GM19438 (cell line): ENCODE data around the gene MRPL19.
A peak's percentile ranks its signal among the peaks of the same experiment; 100 is the strongest.

Source experiments
- ATAC-seq: cut with Tn5 transposase; IDR thresholded peaks from one replicate; pipeline ENCODE4 v1.9.1; 2021; ENCODE audit warnings: low read depth; ENCODE audit not compliant: unreplicated experiment

MRPL19 gene

DNA sequence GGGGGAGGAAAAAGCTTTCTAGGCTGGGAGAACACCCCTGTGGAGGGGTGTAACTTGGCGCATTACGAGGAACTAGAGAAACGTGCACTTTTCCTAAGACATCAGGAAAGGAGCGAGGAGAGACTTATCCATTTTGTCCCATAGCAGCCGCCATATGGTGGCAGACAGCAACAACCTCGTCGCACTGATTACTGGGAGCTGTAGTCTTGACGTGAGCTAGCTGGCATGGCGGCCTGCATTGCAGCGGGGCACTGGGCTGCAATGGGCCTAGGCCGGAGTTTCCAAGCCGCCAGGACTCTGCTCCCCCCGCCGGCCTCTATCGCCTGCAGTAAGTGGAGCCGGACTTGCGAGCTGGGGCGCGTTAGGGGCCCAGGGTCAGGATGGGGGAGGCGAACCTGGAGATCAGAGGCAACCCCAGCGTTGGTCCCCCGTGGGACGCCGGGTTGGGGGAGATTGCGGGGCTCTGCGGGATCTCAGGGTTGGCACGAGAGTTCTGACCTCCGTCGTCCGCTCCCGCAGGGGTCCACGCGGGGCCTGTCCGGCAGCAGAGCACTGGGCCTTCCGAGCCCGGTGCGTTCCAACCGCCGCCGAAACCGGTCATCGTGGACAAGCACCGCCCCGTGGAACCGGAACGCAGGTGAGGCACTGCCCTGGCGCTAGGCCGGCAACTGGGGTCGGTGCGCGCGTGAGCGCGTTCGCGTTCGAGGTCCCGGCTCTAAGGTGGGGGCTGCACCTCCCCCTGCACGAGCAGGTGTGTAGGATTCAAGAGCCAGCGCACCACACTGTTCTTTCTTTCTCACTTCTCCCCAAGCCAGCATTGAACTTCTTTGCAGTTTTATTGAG, at the start of gene MRPL19:
Gene MRPL19, plus strand, starts transcription at position 201 of the 843 bp plus-strand sequence. Its CDS starts 25 bp downstream, at position 226.
- peak; percentile 97 for ATAC-seq

DNA sequence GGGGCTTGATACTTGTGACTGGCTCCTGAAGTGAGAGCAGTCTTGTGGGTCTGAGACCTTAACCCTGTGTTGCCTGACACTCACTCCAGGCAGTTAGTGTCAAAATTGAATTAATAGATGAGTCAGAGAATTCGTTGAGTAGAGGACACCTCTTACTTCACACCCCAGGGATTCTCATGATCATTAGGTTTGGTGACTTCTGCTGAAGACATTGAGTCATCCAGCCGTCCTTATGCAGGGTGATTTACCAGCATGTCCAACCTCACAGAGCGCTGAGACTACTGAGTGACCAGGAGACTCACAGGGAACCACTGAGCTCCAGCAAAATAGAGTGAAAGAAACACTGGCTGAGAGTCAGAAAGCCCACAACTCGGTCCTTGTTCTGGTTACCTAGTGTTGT, 49.8 kb upstream of the MRPL19 start:
- no peak for ATAC-seq

DNA sequence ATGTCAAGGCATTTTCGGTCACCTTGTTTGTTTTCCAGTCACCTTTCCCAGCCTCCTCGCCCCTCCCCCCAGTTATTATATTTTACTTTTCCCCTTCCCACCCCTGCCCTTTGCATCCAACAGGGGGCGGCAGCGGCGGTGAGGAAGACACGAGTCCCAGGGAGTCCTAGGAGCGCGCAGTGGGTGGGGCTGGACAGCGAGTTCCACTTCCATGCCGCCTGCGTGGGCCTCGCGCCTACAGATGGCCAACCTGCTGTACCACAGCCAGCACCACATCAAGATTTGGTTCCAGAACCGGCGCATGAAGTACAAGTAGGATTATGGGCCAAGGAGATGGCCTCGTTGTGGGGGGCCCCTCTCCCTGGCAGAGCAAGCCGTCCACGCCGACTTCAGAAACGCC, 48.6 kb upstream of the MRPL19 start:
- ATAC-seq, result no peak

DNA sequence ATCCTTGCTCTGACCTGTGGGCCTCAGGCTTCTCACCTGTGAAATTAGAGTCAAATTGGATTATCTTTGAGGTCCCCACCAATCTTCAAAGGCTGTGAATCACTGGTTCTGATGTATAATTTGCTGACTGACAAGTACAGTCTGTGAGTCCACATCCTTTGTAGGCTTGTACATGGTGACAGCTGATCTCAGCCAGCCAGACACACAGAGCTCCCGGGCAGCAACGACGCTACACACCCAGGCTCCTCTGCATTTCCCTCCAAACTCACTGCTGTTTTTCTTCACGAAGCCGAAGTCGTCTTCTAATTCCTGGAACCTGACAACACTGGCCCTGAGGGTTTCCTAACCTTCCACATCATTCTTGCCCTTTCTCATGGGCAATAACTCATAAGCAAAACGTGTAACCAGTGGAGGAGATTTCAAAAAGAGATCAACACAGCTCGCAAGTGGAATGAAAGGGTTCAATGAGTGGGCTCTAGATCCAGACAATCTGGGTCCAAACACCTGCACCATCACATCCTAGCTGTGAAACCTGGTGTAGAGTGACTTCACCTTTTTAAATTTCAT, 47.9 kb upstream of the MRPL19 start:
- ATAC-seq, result no peak

DNA sequence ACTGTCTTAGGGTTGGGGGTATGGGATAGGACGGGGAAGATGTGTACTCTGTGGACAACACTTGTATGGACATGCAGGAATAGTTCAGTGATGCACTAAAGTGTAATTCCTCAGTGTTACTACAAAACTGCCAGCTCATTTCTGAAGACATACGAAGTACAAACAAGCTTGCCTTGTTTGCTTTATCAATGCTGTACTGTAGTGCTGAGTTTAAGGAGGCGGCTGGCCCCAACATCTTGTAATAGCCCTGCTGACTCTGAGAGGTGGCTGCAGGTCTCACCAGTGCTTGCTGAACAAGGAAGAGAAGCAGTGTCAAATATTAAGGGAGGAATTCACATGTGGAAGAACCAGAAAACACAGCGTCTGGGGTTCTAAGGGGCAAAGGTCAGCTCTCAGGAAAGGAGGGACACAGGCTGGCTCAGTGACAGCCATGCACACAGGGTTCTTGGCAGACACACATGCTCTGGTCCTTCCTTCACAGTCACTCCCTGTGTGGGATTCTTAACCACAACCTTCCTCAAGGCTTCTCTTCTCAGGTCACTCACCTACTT, 46.0 kb upstream of the MRPL19 start:
- ATAC-seq, result no peak

DNA sequence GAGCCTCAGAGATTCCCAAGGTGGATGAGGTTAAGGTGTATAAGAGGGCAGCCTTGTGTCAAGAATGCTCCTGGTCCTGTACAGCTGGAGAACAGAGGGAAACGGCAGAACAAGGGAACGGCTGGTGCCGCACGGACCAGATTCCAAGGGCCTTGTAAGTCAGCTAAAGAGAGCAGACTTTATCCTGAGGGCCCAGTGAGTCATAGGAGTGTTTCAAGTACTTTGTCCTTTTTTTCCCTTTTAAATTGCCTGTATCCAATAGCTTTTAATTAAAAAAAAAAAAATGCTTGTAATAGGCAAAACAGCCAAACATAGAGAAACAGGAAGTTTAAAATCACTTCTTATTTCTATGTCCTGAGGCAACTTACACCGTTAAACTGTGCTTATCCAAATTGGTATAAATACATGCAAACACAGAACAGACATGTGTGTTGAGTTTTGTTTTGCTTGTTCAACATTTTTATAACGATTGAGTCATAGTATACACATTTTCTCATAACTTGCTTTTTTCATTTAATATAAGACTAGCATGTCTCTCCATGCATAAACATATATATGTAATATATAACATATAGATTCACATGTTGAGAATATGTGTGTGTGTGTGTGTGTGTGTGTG, 43.8 kb upstream of the MRPL19 start:
- no peak for ATAC-seq

DNA sequence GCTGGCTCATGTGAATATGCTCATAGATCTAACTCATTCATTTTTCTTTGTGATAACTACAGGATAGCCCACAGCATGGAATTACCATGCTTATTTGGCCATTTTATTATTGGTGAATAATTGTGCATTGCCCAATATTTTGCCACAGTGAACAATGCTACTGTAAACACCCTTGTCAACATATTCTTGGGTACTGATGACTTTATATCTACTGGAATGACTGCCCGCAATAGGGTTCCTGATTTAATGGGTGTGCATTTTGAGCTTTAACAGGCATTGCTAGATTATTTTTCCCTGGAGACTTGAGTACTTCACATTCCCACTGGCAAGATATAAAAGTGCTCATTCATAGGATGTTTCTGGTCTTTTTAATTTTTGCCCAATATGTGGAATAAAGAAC, 43.1 kb upstream of the MRPL19 start:
- no peak for ATAC-seq

DNA sequence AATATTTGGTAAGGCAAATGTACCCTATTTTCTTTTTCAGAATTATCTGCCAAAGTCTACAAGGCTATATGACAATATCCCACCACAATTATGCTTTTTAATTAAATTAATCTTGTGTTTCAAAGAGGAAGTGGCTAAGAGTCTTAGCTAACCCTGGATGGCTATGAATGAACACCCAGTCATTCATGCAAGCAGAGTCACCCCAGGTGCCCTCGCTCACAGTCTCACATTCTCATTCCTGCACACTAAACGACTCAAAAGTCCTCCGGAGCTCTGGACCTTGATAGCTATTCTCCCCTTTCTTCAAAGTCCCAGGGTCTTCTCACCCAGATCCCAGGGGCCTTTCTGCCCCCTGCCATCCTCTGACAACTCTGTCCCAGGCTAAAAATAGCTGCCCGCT, 42.1 kb upstream of the MRPL19 start:
- no peak for ATAC-seq

DNA sequence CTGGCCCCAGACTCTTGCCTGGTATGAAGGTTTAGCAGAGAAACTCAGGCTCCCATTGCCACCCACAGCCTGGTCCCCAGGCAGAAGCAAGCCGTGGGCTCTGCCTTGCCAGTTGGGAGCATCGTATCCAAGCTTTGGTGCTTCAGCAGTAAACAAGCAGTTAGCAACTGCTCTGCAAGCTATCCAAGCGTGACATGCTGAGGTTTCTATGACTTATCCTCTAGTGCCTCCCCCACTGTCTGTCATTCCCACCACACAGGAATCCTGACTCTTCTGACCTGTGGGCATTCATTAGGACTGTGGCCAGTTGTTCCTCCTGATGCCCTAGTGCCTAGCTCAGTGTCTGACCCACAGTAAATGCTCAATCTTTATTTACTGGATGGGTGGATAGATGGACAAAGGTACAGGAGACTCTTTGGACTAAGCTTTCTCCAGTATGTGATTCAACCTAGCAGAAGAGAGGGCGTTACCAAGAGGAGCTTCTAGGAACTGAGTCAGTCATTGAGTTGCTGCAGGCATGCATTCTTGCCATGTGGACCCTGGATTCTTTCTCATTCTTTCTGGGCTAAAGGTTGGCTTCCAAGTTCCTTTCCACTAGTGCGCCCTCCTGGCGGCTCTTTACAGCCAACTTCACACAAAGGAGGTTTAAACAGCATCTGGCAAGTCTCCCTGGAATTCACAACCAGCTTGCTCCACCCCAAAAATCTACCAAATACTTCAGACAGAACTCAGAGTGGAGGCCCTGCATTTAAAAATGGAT, 40.6 kb upstream of the MRPL19 start:
- ATAC-seq, result no peak

DNA sequence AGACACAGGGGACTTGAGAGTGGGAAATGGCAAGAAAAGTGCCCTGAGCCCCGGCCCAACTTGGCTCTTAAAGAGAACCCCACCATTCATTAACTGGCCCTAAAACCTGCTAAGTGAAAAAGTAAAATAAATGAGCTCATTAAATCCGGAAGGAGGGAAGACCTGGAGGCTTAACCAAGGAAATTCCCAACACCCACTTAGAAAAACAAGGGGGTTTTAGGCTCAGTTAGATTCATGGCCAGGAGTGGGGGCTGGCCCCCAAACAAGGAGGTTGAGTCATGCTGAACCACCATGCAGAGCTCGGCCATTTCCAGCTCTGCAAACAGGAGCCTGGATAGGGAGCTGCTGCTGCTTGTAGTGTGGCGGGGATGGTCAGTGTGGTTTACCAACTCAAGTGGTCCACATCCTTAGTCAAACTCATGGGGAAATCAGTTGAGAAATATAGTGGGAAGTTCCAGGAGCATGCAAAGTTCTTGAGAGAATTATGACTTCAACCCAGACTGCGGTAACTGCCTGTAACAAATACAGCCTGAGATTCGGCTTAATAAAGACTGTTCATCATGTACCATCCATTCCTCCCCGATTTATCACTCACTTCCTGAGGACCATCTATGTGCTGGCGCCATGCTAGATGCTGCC, 39.7 kb upstream of the MRPL19 start:
- ATAC-seq, result no peak

DNA sequence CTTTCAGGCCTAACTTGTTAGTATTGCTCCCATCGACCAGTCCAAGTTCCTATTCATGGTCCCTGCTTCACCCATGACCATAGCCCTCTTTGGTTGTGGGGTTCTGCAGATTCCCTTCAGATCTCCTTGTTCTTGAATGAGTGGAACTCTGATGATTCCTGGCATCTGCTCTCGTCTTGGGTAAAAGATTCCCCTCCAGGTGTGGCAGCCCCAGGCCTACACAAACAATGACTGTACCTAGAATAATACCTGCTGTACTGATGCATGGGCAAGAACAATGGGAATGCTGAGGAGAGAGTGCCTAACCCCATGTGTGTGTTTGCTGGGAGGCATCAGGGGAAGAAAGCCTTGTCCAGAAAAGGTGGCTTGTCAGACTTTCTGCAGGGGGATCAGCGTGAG, 39.2 kb upstream of the MRPL19 start:
- no peak for ATAC-seq

DNA sequence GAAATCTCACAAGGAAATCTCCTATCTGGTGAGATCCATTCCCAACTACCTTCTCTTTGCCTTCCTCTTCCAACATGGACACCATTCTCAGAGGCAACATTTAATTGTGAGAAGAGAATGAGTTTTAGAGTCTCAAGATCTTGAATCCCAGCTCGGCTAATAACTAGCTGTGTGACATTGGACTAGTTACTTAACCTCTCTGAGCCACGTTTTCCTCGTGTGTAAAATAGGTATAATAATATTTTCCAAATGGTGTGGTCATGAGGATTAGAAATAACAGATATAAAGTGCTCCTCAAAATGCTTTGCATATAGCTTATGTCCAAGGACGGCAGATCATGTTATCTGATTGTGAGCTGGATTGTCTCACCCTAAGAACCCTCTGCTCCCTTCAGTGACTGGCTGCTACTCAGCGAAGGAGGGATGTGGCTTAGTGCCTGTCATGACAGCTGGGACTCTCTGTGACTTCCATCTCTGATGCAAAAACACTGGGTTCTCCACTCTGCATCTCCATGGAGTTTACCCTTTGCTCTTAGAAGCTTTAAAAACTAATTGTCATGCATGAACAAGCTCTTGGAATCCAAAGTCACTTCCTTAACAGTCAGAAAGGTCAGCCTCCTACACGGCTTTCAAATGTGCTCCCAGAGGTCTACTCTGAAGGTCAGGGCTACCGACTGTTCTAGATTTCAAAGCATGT, 38.4 kb upstream of the MRPL19 start:
- no peak for ATAC-seq

DNA sequence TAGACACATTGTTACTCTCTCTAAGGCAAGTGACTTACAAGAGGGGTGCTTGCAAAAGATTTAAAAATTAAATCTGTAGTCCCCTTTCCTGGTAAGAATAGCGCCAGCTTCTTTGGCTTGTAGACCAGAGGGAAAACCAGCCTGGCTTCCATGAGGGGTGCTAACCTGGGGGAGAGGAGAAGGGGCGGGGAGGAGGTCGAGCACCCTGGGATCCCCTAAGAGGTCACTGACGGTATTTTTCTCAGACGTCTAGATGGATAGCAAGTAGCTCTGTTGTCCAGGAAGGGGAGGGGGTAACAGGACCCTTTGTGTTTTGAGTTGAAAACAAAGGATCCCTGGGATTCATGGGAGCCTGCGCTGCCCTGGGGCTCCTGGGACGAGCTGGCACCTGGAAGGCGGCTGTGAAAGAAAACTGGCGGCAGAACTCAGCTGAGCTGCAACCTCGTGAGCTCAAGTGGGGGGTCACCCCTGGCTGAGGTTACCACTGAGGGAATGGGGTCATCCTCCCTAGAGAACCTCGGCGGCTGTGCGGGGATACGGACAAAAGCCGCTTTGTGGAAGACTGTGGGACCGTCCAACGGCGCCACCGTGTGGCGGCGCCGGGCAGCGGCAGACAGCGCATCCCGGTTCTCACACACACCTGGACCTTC, 37.8 kb upstream of the MRPL19 start:
- ATAC-seq, result peak; percentile 79

DNA sequence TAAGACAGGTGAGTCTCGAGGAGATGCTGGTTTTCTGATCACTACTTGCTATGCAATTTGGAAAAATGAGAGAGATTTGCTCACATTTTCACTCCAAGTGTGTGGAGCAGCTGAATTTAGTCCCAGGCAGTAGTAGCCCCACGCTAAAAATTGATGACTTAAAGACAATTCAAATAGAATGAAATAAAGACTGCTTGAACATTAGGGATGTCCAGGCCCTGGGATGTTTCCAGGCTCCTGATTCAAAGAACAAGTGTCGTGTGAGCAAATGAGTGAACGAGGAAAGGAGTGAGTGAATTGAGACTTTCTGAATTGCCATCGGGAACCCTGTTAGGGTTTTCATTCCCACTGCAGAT, 37.3 kb upstream of the MRPL19 start:
- ATAC-seq, result no peak

DNA sequence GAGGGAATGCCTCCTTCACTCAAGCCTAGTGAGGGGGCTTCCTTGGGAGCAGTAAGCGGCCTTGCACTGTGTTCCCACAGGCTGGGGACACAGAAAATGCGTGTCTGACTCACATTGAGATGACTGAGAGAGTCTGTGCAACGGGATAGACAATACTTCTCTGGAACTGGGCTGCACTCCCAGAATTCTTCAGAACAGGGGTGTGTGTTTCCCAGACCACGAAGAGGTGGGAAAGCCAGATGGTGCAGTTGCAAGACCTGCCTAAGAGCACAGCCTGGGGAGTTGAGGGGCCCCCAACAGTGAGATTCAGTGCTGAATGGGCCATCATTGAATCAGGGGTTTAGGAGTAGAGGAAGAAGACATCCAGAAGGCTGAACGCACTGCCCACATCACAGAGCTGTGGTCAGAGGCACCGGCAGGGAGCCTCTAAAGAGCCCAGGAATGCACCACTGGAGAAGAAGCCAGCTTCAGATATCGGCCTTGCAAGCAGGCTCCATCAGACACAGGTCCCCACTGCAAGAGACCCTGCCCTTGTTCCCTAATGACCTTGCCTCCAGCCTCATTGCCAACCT, 36.6 kb upstream of the MRPL19 start:
- ATAC-seq, result no peak

DNA sequence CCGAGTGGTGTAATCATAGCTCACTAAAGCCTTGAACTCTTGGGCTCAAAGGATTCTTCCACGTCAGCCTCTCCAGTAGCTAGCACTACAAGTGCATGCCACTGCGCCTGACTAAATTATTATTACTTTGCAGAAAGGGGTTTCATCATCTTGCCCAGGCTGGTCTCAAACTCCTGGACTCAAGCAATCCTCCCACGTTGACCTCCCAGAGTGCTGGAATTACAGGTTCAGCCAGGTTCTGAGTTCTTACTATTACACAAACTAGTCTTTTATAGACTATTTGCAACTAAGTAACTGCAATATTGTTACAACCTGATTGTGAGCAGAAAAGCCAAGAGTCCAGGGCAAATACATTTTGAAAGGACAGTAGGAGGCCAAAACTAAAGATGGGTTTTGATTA, 35.9 kb upstream of the MRPL19 start:
- ATAC-seq, result no peak

DNA sequence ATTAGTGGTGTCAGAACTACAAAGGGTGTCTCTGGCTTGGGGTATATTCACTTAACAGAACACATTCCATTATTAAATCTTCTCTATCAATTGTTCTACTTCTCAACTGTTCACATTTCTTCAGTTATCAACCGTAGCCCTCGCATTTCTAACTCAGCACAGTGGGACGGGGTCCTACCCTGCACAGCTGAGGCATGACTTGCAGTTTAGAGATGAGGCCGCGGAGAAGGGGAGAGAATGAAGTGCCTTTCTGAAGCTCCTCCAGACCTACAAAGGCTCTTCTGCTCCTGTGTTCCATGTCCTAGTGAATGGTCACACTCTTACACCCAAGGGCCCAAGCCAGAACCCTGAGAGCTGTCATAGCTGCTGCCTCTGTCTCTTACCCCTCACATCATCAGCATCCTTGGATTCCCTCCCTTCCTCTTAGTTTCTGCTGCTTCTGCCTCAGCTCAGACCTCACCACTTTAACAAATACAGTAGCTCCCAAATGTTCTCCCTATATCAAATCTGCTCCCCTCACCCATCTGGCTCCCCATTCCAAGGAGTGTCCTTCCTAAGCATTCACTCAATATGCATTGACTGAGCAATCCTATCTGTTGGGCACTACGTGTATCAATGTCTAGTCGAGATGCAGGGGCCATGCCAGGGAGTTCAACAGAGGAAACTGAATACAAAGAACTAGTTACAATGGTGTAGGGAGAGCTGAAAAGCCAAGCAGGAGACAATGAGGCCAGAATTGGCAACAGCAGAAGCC, 34.3 kb upstream of the MRPL19 start:
- ATAC-seq, result no peak

DNA sequence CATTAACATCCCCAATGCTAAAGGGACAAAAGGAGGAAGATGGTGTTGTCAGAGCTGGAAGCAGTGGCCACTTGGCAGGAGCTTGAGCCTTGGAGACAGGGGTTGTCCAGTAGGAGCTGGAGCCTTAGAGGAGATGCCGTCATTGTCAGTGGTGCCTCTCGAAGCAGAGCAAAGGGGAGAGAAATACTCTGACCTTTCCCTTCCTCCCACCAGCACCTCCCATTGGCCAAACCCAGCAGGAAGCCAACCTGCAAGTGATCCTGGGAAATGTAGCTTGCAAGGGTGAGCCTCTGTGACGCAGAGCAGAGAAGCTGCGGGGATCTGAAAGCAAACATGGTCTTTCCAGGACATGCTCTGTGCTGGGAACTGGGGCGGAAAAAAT, 33.7 kb upstream of the MRPL19 start:
- no peak for ATAC-seq
